GM21515 (cell line): Measurements from ENCODE around the gene THBS3.
"Not testable (repeated sequence)": the region's sequence is repeated elsewhere in the genome, so short reads cannot be mapped to it uniquely, and the experiment has no call there.

Source experiments
- ATAC-seq: cut with Tn5 transposase; IDR thresholded peaks from one replicate; pipeline ENCODE4 v1.9.1; 2021; ENCODE audit not compliant: unreplicated experiment

The THBS3 gene

GRCh38 chr1:155189926-155190325 is 17.8 kb downstream of the THBS3 start:
- not testable (repeated sequence) for ATAC-seq

- no peak for ATAC-seq
Measured at GRCh38 chr1:155188268-155188667, 19.4 kb downstream of the THBS3 start.

DNA sequence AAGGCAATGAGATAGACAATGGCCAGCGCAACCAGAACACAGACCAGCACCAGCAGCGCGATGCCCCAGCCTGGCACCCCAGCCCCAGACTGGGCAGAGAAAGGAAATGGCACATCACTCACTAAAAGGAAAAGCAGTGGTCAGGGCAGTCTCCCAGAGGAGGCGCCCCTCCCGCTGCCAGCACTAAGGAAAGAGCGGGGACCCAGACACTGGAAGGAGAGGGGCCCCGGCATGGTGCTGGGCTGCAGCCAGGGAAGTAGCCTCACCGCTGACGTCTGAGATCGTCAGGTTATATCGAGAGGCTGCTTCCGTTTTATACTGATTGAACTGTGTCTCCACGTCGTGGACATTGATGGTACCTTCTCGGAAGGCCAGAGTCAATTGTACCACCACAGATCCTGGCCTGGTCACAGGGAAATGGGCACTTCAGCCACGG is 20.2 kb downstream of the THBS3 start:
- no peak for ATAC-seq

- ATAC-seq = no peak
Measured at GRCh38 chr1:155186794-155187455, 20.8 kb downstream of the THBS3 start.

- no peak for ATAC-seq
Measured at GRCh38 chr1:155186067-155186793, 21.5 kb downstream of the THBS3 start.

GRCh38 chr1:155185783-155186066 is 22.0 kb downstream of the THBS3 start:
- no peak for ATAC-seq

GRCh38 chr1:155184835-155185782 is 22.6 kb downstream of the THBS3 start:
- no peak for ATAC-seq

DNA sequence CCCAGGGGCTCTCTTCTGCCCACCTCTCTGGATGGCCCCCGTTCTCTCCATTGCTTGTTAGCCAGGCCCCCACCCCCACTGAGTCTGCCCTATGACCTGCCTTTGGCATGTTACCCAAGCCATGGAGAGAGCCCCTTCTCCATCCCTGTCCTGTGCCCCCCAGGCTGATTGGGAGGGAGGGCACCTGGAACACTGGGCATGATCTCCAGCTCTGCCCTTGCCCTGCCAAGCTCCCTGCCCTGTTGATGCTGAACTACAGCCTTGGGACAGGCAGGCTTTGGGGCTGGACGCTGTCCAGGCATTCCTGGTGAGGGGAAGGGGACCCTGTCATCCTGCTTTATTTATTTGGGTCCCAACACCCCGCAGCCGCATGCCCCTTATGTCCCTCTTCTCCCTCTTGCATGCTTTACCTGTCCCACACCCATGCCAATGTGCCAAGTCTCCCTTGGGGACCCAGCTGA is 23.3 kb downstream of the THBS3 start:
- no peak for ATAC-seq

DNA sequence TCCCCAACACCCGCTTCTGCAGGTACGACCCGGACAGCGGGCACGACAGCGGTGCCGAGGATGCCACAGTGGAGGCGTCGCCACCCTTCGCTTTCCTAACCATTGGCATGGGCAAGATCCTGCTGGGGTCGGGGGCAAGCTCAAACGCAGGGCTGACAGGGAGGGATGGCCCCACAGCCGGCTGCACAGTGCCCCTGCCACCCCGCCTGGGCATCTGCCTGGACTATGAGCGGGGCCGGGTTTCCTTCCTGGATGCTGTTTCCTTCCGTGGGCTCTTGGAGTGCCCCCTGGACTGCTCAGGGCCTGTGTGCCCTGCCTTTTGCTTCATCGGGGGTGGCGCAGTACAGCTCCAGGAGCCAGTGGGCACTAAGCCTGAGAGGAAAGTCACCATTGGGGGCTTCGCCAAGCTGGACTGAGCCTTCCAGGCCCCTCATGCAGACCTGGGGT is 23.9 kb downstream of the THBS3 start:
- ATAC-seq = no peak

GRCh38 chr1:155182052-155182550 is 25.6 kb downstream of the THBS3 start:
- no peak for ATAC-seq

DNA sequence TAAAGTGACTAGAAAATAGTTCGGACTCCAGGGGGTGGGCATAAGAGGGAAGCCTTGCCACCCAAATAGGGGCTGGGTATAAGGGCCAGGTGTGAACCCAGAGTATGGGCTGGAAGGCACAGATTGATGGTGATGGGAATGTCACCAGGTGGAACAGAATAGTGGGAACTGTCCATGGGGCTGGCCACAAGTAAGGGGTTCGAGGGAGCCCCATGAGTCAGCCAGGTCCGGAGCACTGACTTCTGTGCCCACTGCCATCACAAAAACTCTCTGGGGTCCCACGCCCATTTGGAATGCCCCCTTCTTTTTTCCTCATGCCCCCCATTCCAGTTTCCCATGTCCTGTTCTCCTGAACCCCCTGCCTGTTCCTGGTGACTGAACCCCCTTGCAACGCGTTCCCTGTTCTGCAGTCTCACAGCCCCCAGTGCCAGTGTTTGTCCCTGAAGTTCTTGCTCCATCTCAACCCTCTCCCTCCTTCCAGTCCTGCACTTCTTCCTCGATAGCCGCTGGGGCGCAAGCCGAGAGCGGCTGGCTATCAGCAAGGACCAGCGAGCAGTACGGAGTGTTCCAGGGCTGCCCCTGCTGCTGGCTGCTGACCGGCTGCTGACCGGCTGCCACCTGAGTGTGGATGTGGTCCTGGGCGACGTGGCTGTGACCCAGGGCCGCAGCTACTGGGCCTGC is 26.2 kb downstream of the THBS3 start:
- ATAC-seq = no peak

- no peak for ATAC-seq
Measured at GRCh38 chr1:155179112-155180031, 28.3 kb downstream of the THBS3 start.

DNA sequence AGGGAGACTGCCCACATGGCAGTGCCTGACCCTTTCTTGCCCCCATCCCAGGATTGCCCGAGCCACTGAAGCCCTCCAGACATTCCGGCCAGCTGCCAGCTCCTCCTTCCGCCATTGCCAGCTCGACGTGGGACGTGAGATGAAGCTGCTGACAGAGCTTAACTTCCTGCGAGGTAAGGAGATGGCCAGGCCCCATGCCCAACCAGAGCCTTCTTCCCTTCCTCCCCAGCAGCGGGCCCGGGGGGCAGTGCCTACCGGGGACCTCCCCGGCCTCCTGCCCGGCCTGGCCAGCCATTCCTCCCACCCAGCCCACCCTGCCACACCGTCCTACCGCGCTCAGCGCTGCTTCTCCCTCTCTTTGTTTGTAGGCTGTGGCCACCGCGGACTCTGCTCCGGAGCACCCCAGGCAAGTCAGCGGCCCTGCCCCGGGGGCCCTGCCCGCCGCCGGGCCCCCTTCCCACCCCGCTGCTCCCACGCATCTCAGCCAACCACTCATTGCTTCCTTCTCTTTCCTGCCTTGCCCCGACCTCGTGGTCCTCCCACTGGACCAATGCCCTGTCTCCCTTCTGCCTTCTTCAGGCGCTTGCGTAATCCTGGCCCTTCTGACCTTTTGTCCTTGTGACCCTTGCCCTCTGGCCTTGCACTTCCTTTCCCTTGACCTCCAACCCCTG is 29.1 kb downstream of the THBS3 start:
- no peak for ATAC-seq

- no peak for ATAC-seq
Measured at GRCh38 chr1:155177918-155178281, 29.8 kb downstream of the THBS3 start.

DNA sequence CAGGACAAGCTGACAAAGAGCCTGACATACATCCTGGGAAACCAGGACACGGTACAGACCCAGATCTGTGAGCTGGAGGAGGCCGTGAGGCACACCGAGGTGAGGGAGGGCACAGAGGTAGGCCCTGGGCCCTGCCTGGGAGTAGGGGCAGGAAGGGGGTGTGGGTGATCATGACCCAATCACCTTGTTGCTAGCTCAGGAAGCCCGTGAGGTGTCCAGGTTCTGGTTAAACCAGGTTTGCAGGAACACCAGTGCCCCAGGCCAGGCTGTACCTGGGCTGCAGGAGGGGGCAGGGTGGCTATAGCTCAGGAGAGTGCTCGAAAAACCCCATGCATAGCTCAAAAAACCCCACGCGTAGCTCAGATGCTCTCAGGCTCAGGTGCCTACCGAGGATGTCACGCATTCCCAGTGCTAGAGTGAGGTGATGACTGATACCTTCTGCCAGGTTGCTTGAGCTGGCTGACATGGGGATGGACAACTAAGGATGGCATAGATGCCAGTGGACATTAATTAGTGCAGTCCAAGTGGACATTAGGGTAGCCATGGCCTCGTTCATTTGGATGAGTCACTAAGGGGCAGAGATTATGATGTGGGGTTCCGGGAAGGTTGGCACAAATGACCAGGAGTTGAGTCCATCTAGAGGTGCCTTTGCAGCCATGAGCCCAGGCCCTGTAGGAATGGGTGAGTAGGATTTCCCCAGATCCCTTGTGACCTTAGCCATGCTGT is 30.3 kb downstream of the THBS3 start:
- ATAC-seq = no peak

DNA sequence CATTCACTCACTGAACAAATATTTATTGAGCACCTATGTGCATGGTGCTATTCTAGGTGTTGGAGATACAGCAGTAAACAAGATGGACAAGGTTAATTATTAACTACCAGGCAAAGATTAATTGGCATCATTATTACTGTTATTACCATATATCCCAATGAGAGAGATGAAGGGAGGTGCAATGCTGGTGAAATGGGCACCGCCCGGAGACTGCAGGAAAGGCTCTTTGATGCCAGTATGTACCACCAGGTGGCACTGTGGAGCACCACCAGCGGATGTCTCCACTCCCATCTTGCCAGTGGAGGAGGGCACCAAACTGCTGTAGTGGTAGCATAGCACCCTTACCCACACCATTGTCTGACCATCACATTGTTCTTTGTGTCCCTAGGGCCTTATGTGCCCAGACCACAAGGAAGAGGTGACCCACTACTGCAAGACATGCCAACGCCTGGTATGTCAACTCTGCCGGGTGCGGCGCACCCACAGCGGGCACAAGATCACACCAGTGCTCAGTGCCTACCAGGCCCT is 31.1 kb downstream of the THBS3 start:
- no peak for ATAC-seq

DNA sequence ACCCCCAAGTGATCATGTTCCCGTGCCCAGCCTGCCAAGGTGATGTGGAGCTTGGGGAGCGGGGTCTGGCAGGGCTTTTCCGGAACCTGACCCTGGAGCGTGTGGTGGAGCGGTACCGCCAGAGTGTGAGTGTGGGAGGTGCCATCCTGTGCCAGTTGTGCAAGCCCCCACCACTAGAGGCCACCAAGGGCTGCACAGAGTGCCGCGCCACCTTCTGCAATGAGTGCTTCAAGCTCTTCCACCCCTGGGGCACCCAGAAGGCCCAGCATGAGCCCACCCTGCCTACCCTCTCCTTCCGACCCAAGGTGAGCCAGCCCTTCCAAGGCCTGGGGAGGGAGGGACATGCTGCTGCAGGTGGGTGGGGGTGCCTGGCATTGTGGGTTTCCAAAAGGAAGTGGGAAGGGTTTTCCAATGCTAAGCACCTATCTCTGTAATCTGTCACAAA is 31.7 kb downstream of the THBS3 start:
- ATAC-seq = no peak

GRCh38 chr1:155175281-155175926 is 32.3 kb downstream of the THBS3 start:
- ATAC-seq = no peak
